NCI-H2107 (cell line): ENCODE measurements around the gene FAM78B.

Experiments
- DNase-seq: peaks from one replicate; lab custom pipeline; 2025; lab: John Stamatoyannopoulos, UW

Gene FAM78B

GRCh38 chr1:166066107-166066506, 100.7 kb downstream of the FAM78B start:
- no peak for DNase-seq

- no peak for DNase-seq
Measured at GRCh38 chr1:166064951-166065350, 101.8 kb downstream of the FAM78B start.

GRCh38 chr1:166064313-166064926, 102.4 kb downstream of the FAM78B start:
- no peak for DNase-seq

GRCh38 chr1:166063701-166064100, 103.1 kb downstream of the FAM78B start:
- DNase-seq, result no peak

- DNase-seq, result no peak
Measured at GRCh38 chr1:166062421-166063070, 104.3 kb downstream of the FAM78B start.

GRCh38 chr1:166057650-166058049, 109.2 kb downstream of the FAM78B start:
- DNase-seq, result no peak

GRCh38 chr1:166053395-166053794, 113.4 kb downstream of the FAM78B start:
- DNase-seq, result no peak

- DNase-seq, result no peak
Measured at GRCh38 chr1:166040202-166040997, 126.4 kb downstream of the FAM78B start.

- DNase-seq, result no peak
Measured at GRCh38 chr1:166039436-166040201, 127.2 kb downstream of the FAM78B start.

GRCh38 chr1:166036092-166036491, 130.7 kb downstream of the FAM78B start:
- DNase-seq, result no peak

GRCh38 chr1:166032572-166033371, 134.0 kb downstream of the FAM78B start:
- no peak for DNase-seq

GRCh38 chr1:166031932-166032571, 134.7 kb downstream of the FAM78B start:
- no peak for DNase-seq

GRCh38 chr1:166029196-166029945, 137.4 kb downstream of the FAM78B start:
- DNase-seq, result no peak

- DNase-seq, result no peak
Measured at GRCh38 chr1:166026555-166026954, 140.2 kb downstream of the FAM78B start.

- DNase-seq, result no peak
Measured at GRCh38 chr1:166026143-166026542, 140.7 kb downstream of the FAM78B start.

- DNase-seq, result no peak
Measured at GRCh38 chr1:166020210-166020609, 146.6 kb downstream of the FAM78B start.
